ENCODE data around the gene FBXW5. TPM values are rescaled to one million over a fixed set of nuclear protein-coding genes. Genes with fewer than 3 reads are reported as not detected.

FBXW5 gene
- total and polyA plus RNA-seq, 2 experiments from 2014 or later = 110 to 234 TPM

- Histone ChIP-seq H3K36me3 (ENCODE audit: low read depth) (no peaks in the 10 kb centered on the region), H3K9ac (no peak overlapping the region), H3F3A (ENCODE audit: insufficient read depth) (no peaks in the 10 kb centered on the region), H3K27me3 (replicated peaks; ENCODE audit: insufficient read depth) (no peaks in the 10 kb centered on the region; the same call in 1 of the 2 replicates), H3K27ac (no peak overlapping the region), H3K4me1 (ENCODE audit: insufficient read depth) (no peaks in the 10 kb centered on the region), H2AFZ (no peak overlapping the region), H3K9me2 (ENCODE audit: insufficient read depth) (no peaks in the 10 kb centered on the region), H3K9me3 (ENCODE audit: low read depth) (no peaks in the 10 kb centered on the region), H3K4me2 (ENCODE audit: unreplicated experiment) (no peak overlapping the region), H3K4me3 (no peak overlapping the region), H3K79me2 (ENCODE audit: insufficient read depth) (no peaks in the 10 kb centered on the region), H4K20me1 (ENCODE audit: insufficient read depth) (no peaks in the 10 kb centered on the region)
- in situ Hi-C loops (cut with MboI) = no loop called here
- TF ChIP-seq EZH2 (IDR thresholded peaks at IDR 0.05; ENCODE audit: insufficient read depth, poor library complexity, severe bottlenecking) = no peak
- TF ChIP-seq EZH2phosphoT487 (IDR thresholded peaks at IDR 0.05; ENCODE audit: insufficient read depth, low read depth) = no peak
- WGBS, 2 experiments (ENCODE audit: low coverage in 1 of 2, low lambda C conversion rate in 2 of 2, missing lambda C conversion rate in 2 of 2) = 55 to 59% methylated on average over 12 to 15 of the region's 15 CpGs
- no peak for DNase-seq
These were observed 7.8 kb upstream of the FBXW5 start for GRCh38 chr9:136952321-136952850.

DNA sequence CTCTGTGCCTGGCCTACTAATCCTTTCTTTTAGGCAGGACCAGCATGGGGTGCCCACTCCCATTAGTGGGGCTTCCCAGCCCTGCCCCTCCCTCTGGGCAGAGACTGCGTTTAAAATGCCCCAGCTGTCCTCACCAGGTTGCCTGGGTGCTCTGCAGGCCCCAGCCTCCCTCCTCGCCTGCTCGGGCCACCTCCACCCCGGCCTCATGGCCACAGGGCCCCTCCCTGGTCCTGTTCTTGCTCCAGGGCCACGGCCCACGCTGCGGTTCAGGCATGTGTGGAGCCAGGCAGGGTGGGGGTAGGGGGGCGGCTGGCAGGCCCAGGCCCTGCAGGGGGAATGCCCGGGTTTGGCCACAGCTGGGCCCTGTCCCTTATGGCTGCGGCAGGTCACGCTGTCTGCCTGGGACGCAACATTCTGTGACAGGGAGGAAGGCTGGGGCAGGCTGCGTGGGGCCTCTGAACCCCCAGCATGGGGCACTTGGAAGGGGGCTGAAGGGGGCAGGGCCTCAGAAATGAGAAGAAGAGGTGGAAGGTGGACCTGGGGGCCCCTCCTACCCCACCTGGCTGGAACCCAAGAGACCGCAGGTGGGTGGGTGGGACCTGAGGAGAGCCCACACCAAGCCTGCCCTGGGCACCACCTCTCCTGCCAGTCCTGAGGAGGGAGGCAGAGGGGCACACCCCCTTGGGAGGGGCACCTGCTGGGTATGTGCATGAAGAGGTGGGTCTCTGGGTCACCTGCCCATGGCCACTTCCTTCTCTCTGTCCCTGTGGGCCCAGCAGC is 7.2 kb upstream of the FBXW5 start, which contains the start of gene LCN12:
LCN12 (plus strand) TSS at position 733 of the 780 bp plus-strand sequence. CDS start 55 bp downstream, outside the sequence.
- Histone ChIP-seq H3K4me2 (ENCODE audit: unreplicated experiment) (no peak within 1 kb of the TSS), H3K27ac (no peak within 1 kb of the TSS), H3K9me2 (ENCODE audit: insufficient read depth) (no peaks in the 10 kb centered on the region), H3F3A (ENCODE audit: insufficient read depth) (no peaks in the 10 kb centered on the region), H3K9me3 (ENCODE audit: low read depth) (no peaks in the 10 kb centered on the region), H3K79me2 (ENCODE audit: insufficient read depth) (no peaks in the 10 kb centered on the region), H3K9ac (no peak within 1 kb of the TSS), H4K20me1 (ENCODE audit: insufficient read depth) (no peaks in the 10 kb centered on the region), H3K4me1 (ENCODE audit: insufficient read depth) (no peaks in the 10 kb centered on the region), H3K36me3 (ENCODE audit: low read depth) (no peaks in the 10 kb centered on the region), H3K27me3 (replicated peaks; ENCODE audit: insufficient read depth) (no peaks in the 10 kb centered on the region; the same call in 1 of the 2 replicates), H3K4me3 (no peak within 1 kb of the TSS), H2AFZ (no peak within 1 kb of the TSS)
- in situ Hi-C loops (cut with MboI) = no loop called here
- no peak for TF ChIP-seq EZH2 (IDR thresholded peaks at IDR 0.05; ENCODE audit: insufficient read depth, poor library complexity, severe bottlenecking)
- no peak for DNase-seq
- WGBS, 2 experiments (ENCODE audit: low coverage in 1 of 2, low lambda C conversion rate in 2 of 2, missing lambda C conversion rate in 2 of 2) = 75% methylated on average over 8 to 14 of the region's 14 CpGs

DNA sequence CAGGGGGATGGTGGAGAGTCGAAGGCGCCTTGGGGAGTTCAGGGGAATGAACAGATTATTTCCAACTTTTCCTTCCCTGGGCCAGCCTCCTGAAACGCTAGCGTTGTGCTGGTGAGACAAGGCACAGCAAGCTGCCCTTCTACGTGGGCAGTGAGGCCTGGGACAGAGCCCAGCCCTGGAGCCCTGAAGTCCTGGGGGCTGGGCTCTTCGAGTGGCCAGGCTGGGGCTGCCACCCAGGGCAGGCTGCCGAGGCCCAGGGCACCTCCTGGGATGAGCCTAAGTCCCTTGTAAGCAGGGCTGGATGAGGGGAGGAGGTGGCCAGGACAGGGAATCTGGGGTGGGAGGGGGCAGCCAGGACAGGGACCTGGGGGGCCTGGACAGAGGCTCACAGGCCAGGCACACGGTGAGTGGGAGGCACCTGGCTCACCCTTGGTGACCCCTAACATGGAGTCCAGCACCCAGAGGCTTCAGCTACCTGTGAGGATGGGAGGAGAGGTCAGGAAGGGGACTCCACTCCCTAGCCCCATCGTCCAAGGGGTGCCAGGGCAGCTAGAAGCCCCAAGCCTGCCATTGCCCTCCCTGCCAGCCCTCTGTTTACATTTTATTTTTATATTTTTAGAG is 6.2 kb upstream of the FBXW5 start:
- no peaks in the 10 kb centered on the region for H3K9me2 ChIP-seq (ENCODE audit: insufficient read depth)
- no peaks in the 10 kb centered on the region for H3K9me3 ChIP-seq (ENCODE audit: low read depth)
- no peaks in the 10 kb centered on the region for H3K79me2 ChIP-seq (ENCODE audit: insufficient read depth)
- no peaks in the 10 kb centered on the region; the same call in 1 of the 2 replicates for H3K27me3 ChIP-seq (replicated peaks; ENCODE audit: insufficient read depth)
- no peaks in the 10 kb centered on the region for H3K4me1 ChIP-seq (ENCODE audit: insufficient read depth)
- peak overlapping the region; percentile 48 for H3K4me2 ChIP-seq (ENCODE audit: unreplicated experiment)
- H3K9ac ChIP-seq = no peak overlapping the region
- H2AFZ ChIP-seq = no peak overlapping the region
- no peaks in the 10 kb centered on the region for H3K36me3 ChIP-seq (ENCODE audit: low read depth)
- H3F3A ChIP-seq (ENCODE audit: insufficient read depth) = no peaks in the 10 kb centered on the region
- H4K20me1 ChIP-seq (ENCODE audit: insufficient read depth) = no peaks in the 10 kb centered on the region
- DNase-seq = no peak
- no peak overlapping the region for H3K27ac ChIP-seq
- WGBS, 2 experiments (ENCODE audit: low coverage in 1 of 2, low lambda C conversion rate in 2 of 2, missing lambda C conversion rate in 2 of 2) = 44 to 54% methylated on average over 9 of the region's 9 CpGs
- TF ChIP-seq EZH2 (IDR thresholded peaks at IDR 0.05; ENCODE audit: insufficient read depth, poor library complexity, severe bottlenecking) = no peak
- TF ChIP-seq EZH2phosphoT487 (IDR thresholded peaks at IDR 0.05; ENCODE audit: insufficient read depth, low read depth) = no peak
- in situ Hi-C loops (cut with MboI) = no loop called here
- H3K4me3 ChIP-seq = no peak overlapping the region

DNA sequence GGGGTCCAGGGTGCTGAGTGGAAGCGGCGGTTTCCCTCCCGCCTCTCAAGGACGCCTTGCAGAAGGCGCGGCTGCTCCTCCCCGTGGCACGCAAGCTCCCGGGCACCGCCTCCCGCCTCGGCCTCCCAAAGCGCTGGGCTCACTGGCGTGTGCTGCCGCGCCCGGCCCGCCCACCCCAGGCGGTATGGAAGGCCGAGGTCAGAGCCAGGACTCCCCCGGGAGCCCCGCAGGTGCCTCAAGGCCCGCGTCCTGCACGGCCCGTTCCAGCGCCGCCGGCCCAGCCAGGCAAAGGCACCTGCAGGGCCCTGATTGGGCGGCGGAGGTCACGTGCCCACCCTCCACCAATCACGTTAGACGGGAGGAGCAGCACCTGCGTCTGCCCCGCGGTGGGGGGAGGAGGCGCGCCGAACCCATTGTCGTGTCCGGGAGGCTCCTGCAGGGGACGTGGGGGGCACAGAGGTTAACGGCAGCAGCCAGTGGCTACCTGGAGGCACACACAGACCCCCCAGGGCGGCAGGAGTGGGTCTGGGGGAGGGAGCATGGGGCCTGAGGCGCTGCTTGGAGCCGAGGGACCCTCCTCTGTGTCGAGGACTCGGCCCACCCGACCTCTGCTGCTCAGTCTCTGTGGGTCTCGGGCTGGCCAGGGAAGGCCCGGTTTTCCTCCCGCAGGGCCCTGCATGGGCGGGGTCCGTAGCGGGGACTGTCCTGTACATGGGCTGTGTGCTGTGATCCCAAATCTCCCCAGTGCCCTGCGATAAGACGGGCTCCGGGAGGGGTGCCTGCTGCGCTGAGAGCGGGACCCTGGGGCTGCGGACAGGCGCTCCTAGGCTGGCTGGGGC is 5.5 kb upstream of the FBXW5 start:
- peak overlapping the region; percentile 56 for H2AFZ ChIP-seq
- H3K4me3 ChIP-seq = peak overlapping the region; percentile 55
- H3K9me2 ChIP-seq (ENCODE audit: insufficient read depth) = no peaks in the 10 kb centered on the region
- in situ Hi-C loops (cut with MboI) = no loop called here
- H3K27ac ChIP-seq = no peak overlapping the region
- no peaks in the 10 kb centered on the region for H3K79me2 ChIP-seq (ENCODE audit: insufficient read depth)
- no peaks in the 10 kb centered on the region; the same call in 1 of the 2 replicates for H3K27me3 ChIP-seq (replicated peaks; ENCODE audit: insufficient read depth)
- peak; percentile 83 for DNase-seq
- no peak for TF ChIP-seq EZH2phosphoT487 (IDR thresholded peaks at IDR 0.05; ENCODE audit: insufficient read depth, low read depth)
- no peak for TF ChIP-seq EZH2 (IDR thresholded peaks at IDR 0.05; ENCODE audit: insufficient read depth, poor library complexity, severe bottlenecking)
- no peaks in the 10 kb centered on the region for H3K36me3 ChIP-seq (ENCODE audit: low read depth)
- H3K4me2 ChIP-seq (ENCODE audit: unreplicated experiment) = peak overlapping the region; percentile 48
- H3K4me1 ChIP-seq (ENCODE audit: insufficient read depth) = no peaks in the 10 kb centered on the region
- whole genome bisulfite sequencing, 2 experiments (ENCODE audit: low coverage in 1 of 2, low lambda C conversion rate in 2 of 2, missing lambda C conversion rate in 2 of 2) = 7% methylated on average over 34 to 51 of the region's 63 CpGs
- H3K9me3 ChIP-seq (ENCODE audit: low read depth) = no peaks in the 10 kb centered on the region
- H3K9ac ChIP-seq = no peak overlapping the region; the same call in 1 of the 2 replicates
- no peaks in the 10 kb centered on the region for H3F3A ChIP-seq (ENCODE audit: insufficient read depth)
- H4K20me1 ChIP-seq (ENCODE audit: insufficient read depth) = no peaks in the 10 kb centered on the region

Measured in GM23248 (cell line).